Measurements from ENCODE around the gene RYR2.

GRCh38 chr1:237772009-237772408 is 730.0 kb downstream of the RYR2 start:
- TF ChIP-seq CTCF (IDR thresholded peaks at IDR 0.05) (no peak), EP300 (IDR thresholded peaks at IDR 0.05) (no peak)

All from suprapubic skin (tissue), 3 donors.